Lower lobe of right lung (tissue), 2 donors: ENCODE results near the gene KCNK6. TPM values are rescaled to one million over a fixed set of nuclear protein-coding genes. Genes with fewer than 3 reads are reported as not detected.

ENCODE experiments used
- ATAC-seq, 2 donors: fragments of 200-7000 bp; cut with Tn5 transposase; one replicate each; pipeline ENCODE4 v1.9.1; 2020 to 2022; ENCODE audit warnings: mild to moderate bottlenecking in 2 of 2, moderate library complexity in 2 of 2
- DNase-seq: peaks from one replicate; pipeline ENCODE4 v3.0.0-alpha.2; 2020
- H3K27ac ChIP-seq: fragments of 200-600 bp; one replicate; pipeline ENCODE4 v1.8.0; 2022
- H3K27me3 ChIP-seq: fragments of 200-600 bp; one replicate; pipeline ENCODE4 v1.8.0; 2022; ENCODE audit warnings: low read depth
- H3K36me3 ChIP-seq: fragments of 200-600 bp; one replicate; pipeline ENCODE4 v1.8.0; 2022; ENCODE audit warnings: mild to moderate bottlenecking
- H3K4me1 ChIP-seq: fragments of 200-600 bp; one replicate; pipeline ENCODE4 v1.8.0; 2022
- H3K4me3 ChIP-seq: fragments of 200-600 bp; one replicate; pipeline ENCODE4 v1.8.0; 2022; ENCODE audit warnings: mild to moderate bottlenecking
- H3K9me3 ChIP-seq: fragments of 200-600 bp; one replicate; pipeline ENCODE4 v1.8.0; 2022
- CTCF ChIP-seq: fragments of 200-600 bp; IDR thresholded peaks from one replicate; pipeline ENCODE4 v1.8.0; 2022; ENCODE audit warnings: antibody characterized with exemption, mild to moderate bottlenecking
- intact Hi-C: fragments of 100-400 bp; cut with DNase I; formaldehyde crosslinking; loops from one replicate; pipeline ENCODE4 v1.11.0; 2022
- total RNA-seq: library from RNA; stranded (reverse); fragmentation: NEBNext Ultra II Directional; extraction: Animal tissue kit (Norgen Biotek cat#: 25700); gene quantifications from one replicate; pipeline ENCODE4 v1.2.1, GENCODE V29; 2021
- donor health status: DM: no; HTN: yes; CAD: no; lungs with severe emphysema.

Gene KCNK6
- total RNA-seq, 1 donor from 2014 or later, result 11.5 TPM

GRCh38 chr19:38318660-38319059, 985 bp upstream of the KCNK6 start:
- TF ChIP-seq CTCF, result no peak
- Histone ChIP-seq H3K9me3 (no peaks in the 10 kb centered on the region), H3K27me3 (no peaks in the 10 kb centered on the region), H3K36me3 (no peaks in the 10 kb centered on the region), H3K4me3 (peak overlapping the region; percentile 75), H3K4me1 (peaks cover 68% of the 10 kb centered on the region), H3K27ac (peak overlapping the region; percentile 89)
- ATAC-seq, result no peak
- intact Hi-C loops, result no loop called here
- DNase-seq, result no peak

GRCh38 chr19:38320969-38321339, 1.3 kb downstream of the KCNK6 start:
- TF ChIP-seq CTCF, result no peak
- Histone ChIP-seq H3K9me3 (no peaks in the 10 kb centered on the region), H3K36me3 (peaks cover 18% of the 10 kb centered on the region), H3K27me3 (no peaks in the 10 kb centered on the region), H3K4me3 (peak overlapping the region; percentile 75), H3K27ac (peak overlapping the region; percentile 89), H3K4me1 (peaks cover 57% of the 10 kb centered on the region)
- intact Hi-C loops, result no loop called here
- no peak for DNase-seq
- no peak for ATAC-seq

GRCh38 chr19:38321646-38322196, 2.1 kb downstream of the KCNK6 start:
- H3K9me3 ChIP-seq, result no peaks in the 10 kb centered on the region
- no peak for TF ChIP-seq CTCF
- intact Hi-C loops, result no loop called here
- DNase-seq (no peak), ATAC-seq (peak in 1 of 2 donors; percentile 29)
- H3K36me3 ChIP-seq, result peaks cover 26% of the 10 kb centered on the region
- no peaks in the 10 kb centered on the region for H3K27me3 ChIP-seq
- H3K4me1 ChIP-seq, result peaks cover 52% of the 10 kb centered on the region
- H3K4me3 ChIP-seq, result peak overlapping the region; percentile 75
- H3K27ac ChIP-seq, result peak overlapping the region; percentile 89

GRCh38 chr19:38323291-38323690, 3.6 kb downstream of the KCNK6 start:
- no peaks in the 10 kb centered on the region for H3K27me3 ChIP-seq
- peaks cover 43% of the 10 kb centered on the region for H3K4me1 ChIP-seq
- peaks cover 42% of the 10 kb centered on the region for H3K36me3 ChIP-seq
- intact Hi-C loops, result no loop called here
- no peak overlapping the region for H3K4me3 ChIP-seq
- no peak for DNase-seq
- no peak overlapping the region for H3K27ac ChIP-seq
- no peak for ATAC-seq
- no peaks in the 10 kb centered on the region for H3K9me3 ChIP-seq
- TF ChIP-seq CTCF, result no peak

GRCh38 chr19:38324431-38324830, 4.8 kb downstream of the KCNK6 start:
- no peak for TF ChIP-seq CTCF
- H3K4me1 ChIP-seq, result peaks cover 33% of the 10 kb centered on the region
- no peak overlapping the region for H3K4me3 ChIP-seq
- intact Hi-C loops, result no loop called here
- H3K27me3 ChIP-seq, result no peaks in the 10 kb centered on the region
- no peak for DNase-seq
- H3K27ac ChIP-seq, result no peak overlapping the region
- H3K9me3 ChIP-seq, result no peaks in the 10 kb centered on the region
- H3K36me3 ChIP-seq, result peaks cover 46% of the 10 kb centered on the region
- no peak for ATAC-seq

- ATAC-seq, result peak in 1 of 2 donors; percentile 5
- Histone ChIP-seq H3K27ac (no peak overlapping the region), H3K9me3 (no peaks in the 10 kb centered on the region), H3K36me3 (peaks cover 46% of the 10 kb centered on the region), H3K4me1 (peaks cover 17% of the 10 kb centered on the region), H3K4me3 (no peak overlapping the region), H3K27me3 (no peaks in the 10 kb centered on the region)
- TF ChIP-seq CTCF, result no peak
- intact Hi-C loops, result no loop called here
- no peak for DNase-seq
These were observed 6.9 kb downstream of the KCNK6 start for GRCh38 chr19:38326591-38326990.
